Bronchial epithelial cell (primary cell): ENCODE data around the gene MTAP. TPM values are rescaled to one million over a fixed set of nuclear protein-coding genes. Genes with fewer than 3 reads are reported as not detected.

Experiments
- DNase-seq: peaks from one replicate; pipeline ENCODE4 v3.0.0-alpha.2; 2010; ENCODE audit warnings: low read depth
- FAIRE-seq: peaks from 2 replicates; lab custom pipeline; 2011; peaks lifted over from hg19 to GRCh38; lab: Jason Lieb, UNC
- H3K27me3 ChIP-seq: 2 replicates; pipeline ENCODE4 v1.5.1; 2011; ENCODE audit warnings: low read length; ENCODE audit not compliant: control insufficient read depth, insufficient read depth
- H3K36me3 ChIP-seq: 2 replicates; pipeline ENCODE4 v1.5.1; 2011; ENCODE audit warnings: low read length; ENCODE audit not compliant: control insufficient read depth, insufficient read depth
- H3K4me3 ChIP-seq: 2 replicates; pipeline ENCODE4 v1.5.1; 2011; ENCODE audit warnings: mild to moderate bottlenecking, low read depth, low read length, control low read depth
- CTCF ChIP-seq: IDR thresholded peaks from 2 replicates; pipeline ENCODE4 v1.5.1; 2011; ENCODE audit warnings: mild to moderate bottlenecking, moderate library complexity, low read length, control low read depth, inconsistent platforms; ENCODE audit not compliant: insufficient read depth, severe bottlenecking
- total RNA-seq: library from RNA; depleted of rRNA; stranded (reverse); fragments of >200 nt; gene quantifications from 2 replicates; pipeline ENCODE4 v1.2.1, GENCODE V29; 2014

Gene MTAP
- total RNA-seq, 1 donor from 2014 or later, result 44.8 TPM

- H3K36me3 ChIP-seq, result no peaks in the 10 kb centered on the region
- DNase-seq (no peak), FAIRE-seq (no peak)
- no peak overlapping the region for H3K4me3 ChIP-seq
- no peaks in the 10 kb centered on the region for H3K27me3 ChIP-seq
- no peak for TF ChIP-seq CTCF
Observed at GRCh38 chr9:21795483-21795882, 7.0 kb upstream of the MTAP start.

GRCh38 chr9:21796768-21797167, 5.7 kb upstream of the MTAP start:
- H3K27me3 ChIP-seq, result no peaks in the 10 kb centered on the region
- DNase-seq, result peak; percentile 94
- H3K36me3 ChIP-seq, result no peaks in the 10 kb centered on the region
- H3K4me3 ChIP-seq, result no peak overlapping the region
- TF ChIP-seq CTCF, result no peak
- no peak for FAIRE-seq

- Histone ChIP-seq H3K27me3 (no peaks in the 10 kb centered on the region), H3K36me3 (peaks cover 1% of the 10 kb centered on the region), H3K4me3 (peak overlapping the region; percentile 67)
- DNase-seq, result peak; percentile 12
- no peak for TF ChIP-seq CTCF
- no peak for FAIRE-seq
Observed at GRCh38 chr9:21800931-21801682, 1.3 kb upstream of the MTAP start.

- FAIRE-seq, result no peak
- H3K4me3 ChIP-seq, result peak overlapping the region; percentile 67
- peak; percentile 85 for DNase-seq
Observed at GRCh38 chr9:21801683-21802417, 586 bp upstream of the MTAP start.

GRCh38 chr9:21803649-21804048, 1.2 kb downstream of the MTAP start:
- FAIRE-seq, result no peak
- Histone ChIP-seq H3K27me3 (no peaks in the 10 kb centered on the region), H3K36me3 (peaks cover 5% of the 10 kb centered on the region), H3K4me3 (peak overlapping the region; percentile 67)
- no peak for TF ChIP-seq CTCF
- no peak for DNase-seq

More at GRCh38 chr9:21801683-21802417, 586 bp upstream of the MTAP start:
- Histone ChIP-seq H3K27me3 (no peaks in the 10 kb centered on the region), H3K36me3 (peaks cover 3% of the 10 kb centered on the region)
- TF ChIP-seq CTCF, result no peak
